ENCODE data around the gene NR3C1.

DNA sequence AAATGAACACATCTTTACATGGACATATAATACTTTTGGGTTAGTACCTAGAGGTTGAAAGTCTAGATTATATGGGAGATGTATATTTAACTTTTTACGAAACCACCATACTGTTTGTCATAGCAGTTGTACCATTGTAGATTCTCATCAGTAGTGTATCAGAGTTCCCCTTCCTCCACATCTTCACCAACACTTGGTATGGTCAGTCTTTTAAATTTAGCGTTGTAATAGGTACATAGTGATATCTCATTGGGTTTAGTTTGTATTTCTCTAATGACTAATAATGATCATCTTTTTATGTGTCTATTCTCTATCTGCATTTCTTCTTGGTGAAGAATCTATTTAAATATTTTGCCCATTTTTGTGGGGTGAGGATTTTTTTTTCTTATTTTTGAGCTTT, 137.5 kb downstream of the NR3C1 start:
- TF ChIP-seq POLR2A (IDR thresholded peaks at IDR 0.05; ENCODE audit: low read depth, low read length): no peak
- TF ChIP-seq TAF1 (IDR thresholded peaks at IDR 0.05; ENCODE audit: low read depth, low read length): no peak
- TF ChIP-seq POLR2AphosphoS5 (IDR thresholded peaks at IDR 0.05; ENCODE audit: low read depth, low read length): no peak
- no peak for TF ChIP-seq SPI1 (IDR thresholded peaks at IDR 0.05; ENCODE audit: low read depth, low read length)
- no peak for TF ChIP-seq PAX5 (IDR thresholded peaks at IDR 0.05; ENCODE audit: insufficient read depth, low read length, severe bottlenecking)

Data from GM12891 (cell line).